ENCODE data around the gene FOXO6.

GRCh38 chr1:41380979-41381691, 19.9 kb downstream of the FOXO6 start:
- no peak for TF ChIP-seq CTCF (conservative IDR thresholded peaks at IDR 0.05 in 1 of 2, IDR thresholded peaks at IDR 0.05 in 1 of 2; ENCODE audit: low read depth in 1 of 2, low read length in 2 of 2)
- TF ChIP-seq EZH2 (IDR thresholded peaks at IDR 0.05; ENCODE audit: low read length, missing control alignments), result no peak

All from fibroblast of lung (primary cell).